Measurements from ENCODE around the gene FRAS1.

FRAS1 gene

GRCh38 chr4:78149751-78150542, 92.8 kb downstream of the FRAS1 start:
- DNase-seq (ENCODE audit: low read depth): no peak
- H3K4me3 ChIP-seq (ENCODE audit: low read depth, low read length): no peak overlapping the region
- TF ChIP-seq CTCF (IDR thresholded peaks at IDR 0.05; ENCODE audit: low read depth, low read length, missing control alignments): no peak

GRCh38 chr4:78150543-78150864, 93.4 kb downstream of the FRAS1 start:
- H3K4me3 ChIP-seq (ENCODE audit: low read depth, low read length): no peak overlapping the region
- DNase-seq (ENCODE audit: low read depth): no peak
- TF ChIP-seq CTCF (IDR thresholded peaks at IDR 0.05; ENCODE audit: low read depth, low read length, missing control alignments): no peak

DNA sequence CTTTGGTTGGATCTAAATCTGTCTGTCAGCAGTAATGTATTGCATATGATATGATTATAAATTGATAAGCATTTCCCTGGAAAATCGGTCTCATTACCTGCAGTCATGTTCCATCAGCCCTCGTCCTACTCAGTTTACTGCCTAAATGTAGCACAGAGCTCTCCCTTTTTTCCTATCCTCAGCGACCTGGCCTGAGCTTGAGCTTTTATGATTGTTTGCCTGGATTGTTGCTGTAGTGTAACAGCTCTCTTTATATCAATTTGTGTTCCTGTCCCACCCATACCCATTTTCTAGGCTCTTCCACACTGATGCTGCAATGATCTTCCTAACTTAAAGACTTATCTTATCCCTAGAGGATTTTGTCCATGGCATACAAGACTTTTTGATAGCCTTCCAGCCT, 95.7 kb downstream of the FRAS1 start:
- no peak for DNase-seq (ENCODE audit: low read depth)
- no peak for TF ChIP-seq CTCF (IDR thresholded peaks at IDR 0.05; ENCODE audit: low read depth, low read length, missing control alignments)
- no peak overlapping the region for H3K4me3 ChIP-seq (ENCODE audit: low read depth, low read length)

GRCh38 chr4:78154972-78155590, 98.0 kb downstream of the FRAS1 start:
- no peak overlapping the region for H3K4me3 ChIP-seq (ENCODE audit: low read depth, low read length)
- TF ChIP-seq CTCF (IDR thresholded peaks at IDR 0.05; ENCODE audit: low read depth, low read length, missing control alignments): no peak
- no peak for DNase-seq (ENCODE audit: low read depth)

- TF ChIP-seq CTCF (IDR thresholded peaks at IDR 0.05; ENCODE audit: low read depth, low read length, missing control alignments): no peak
- DNase-seq (ENCODE audit: low read depth): no peak
- no peak overlapping the region for H3K4me3 ChIP-seq (ENCODE audit: low read depth, low read length)
Measured at GRCh38 chr4:78155616-78156105, 98.5 kb downstream of the FRAS1 start.

GRCh38 chr4:78156520-78156919, 99.4 kb downstream of the FRAS1 start:
- no peak for DNase-seq (ENCODE audit: low read depth)
- TF ChIP-seq CTCF (IDR thresholded peaks at IDR 0.05; ENCODE audit: low read depth, low read length, missing control alignments): no peak
- H3K4me3 ChIP-seq (ENCODE audit: low read depth, low read length): no peak overlapping the region
